CD14-positive monocyte (primary cell): ENCODE results near the gene MED17. TPM values are rescaled to one million over a fixed set of nuclear protein-coding genes. Genes with fewer than 3 reads are reported as not detected.

Source experiments
- DNase-seq, 3 donors: peaks; one replicate each; pipeline ENCODE4 v3.0.0-alpha.2; 2011 to 2022
- H2AFZ ChIP-seq: 2 replicates; pipeline ENCODE4 v1.6.0; 2012; ENCODE audit warnings: mild to moderate bottlenecking, low read depth, low read length, inconsistent platforms; ENCODE audit not compliant: insufficient read depth, poor library complexity, severe bottlenecking
- H3K27ac ChIP-seq, 2 donors: 1 replicate in 1 of 2; 2 replicates in 1 of 2; pipeline ENCODE4 v1.5.1; 2012 to 2013; ENCODE audit warnings: low read length in 2 of 2, control low read depth in 1 of 2, inconsistent platforms in 1 of 2, low read depth in 1 of 2, mild to moderate bottlenecking in 1 of 2
- H3K27me3 ChIP-seq, 2 donors: one replicate each; pipeline versions ENCODE4 v1.6.0 to v1.6.1; 2011 to 2013; ENCODE audit warnings: low read length in 2 of 2; ENCODE audit not compliant: control insufficient read depth in 2 of 2, insufficient read depth in 2 of 2
- H3K36me3 ChIP-seq, 2 donors: replicated peaks in 1 of 2; 1 replicate in 1 of 2; 2 replicates in 1 of 2; pipeline versions ENCODE4 v1.5.1 to v1.6.1; 2012 to 2013; ENCODE audit warnings: low read length in 2 of 2, control low read depth in 1 of 2, inconsistent platforms in 1 of 2, mild to moderate bottlenecking in 1 of 2; ENCODE audit not compliant: insufficient read depth in 2 of 2, control insufficient read depth in 1 of 2
- H3K4me1 ChIP-seq, 2 donors: 1 replicate in 1 of 2; 2 replicates in 1 of 2; pipeline versions ENCODE4 v1.5.1 to v1.6.1; 2012 to 2013; ENCODE audit warnings: low read length in 2 of 2, control low read depth in 1 of 2, inconsistent platforms in 1 of 2, mild to moderate bottlenecking in 1 of 2, moderate library complexity in 1 of 2; ENCODE audit not compliant: insufficient read depth in 2 of 2, control insufficient read depth in 1 of 2
- H3K4me2 ChIP-seq: replicated peaks from 2 replicates; pipeline ENCODE3; 2012; ENCODE audit warnings: low read length, moderate library complexity, mild to moderate bottlenecking; ENCODE audit not compliant: poor library complexity, severe bottlenecking; ENCODE audit errors: extremely low read depth
- H3K4me3 ChIP-seq, 3 experiments: fragments of 200-600 bp in 1 of 3; sonication (generic) in 1 of 3; replicated peaks in 1 of 3; 1 replicate in 2 of 3; 2 replicates in 1 of 3; pipeline ENCODE4 v1.5.1; 2011 to 2013; ENCODE audit warnings: low read length in 3 of 3, mild to moderate bottlenecking in 3 of 3, control low read depth in 2 of 3, low read depth in 2 of 3, inconsistent platforms in 1 of 3, moderate library complexity in 1 of 3
- H3K79me2 ChIP-seq: 2 replicates; pipeline ENCODE4 v1.6.0; 2012; ENCODE audit warnings: mild to moderate bottlenecking, control low read depth, inconsistent platforms, low read length, moderate library complexity; ENCODE audit not compliant: insufficient read depth
- H3K9ac ChIP-seq: 2 replicates; pipeline ENCODE4 v1.6.0; 2017; ENCODE audit warnings: low read length, mild to moderate bottlenecking; ENCODE audit not compliant: insufficient read depth, poor library complexity, severe bottlenecking
- H3K9me3 ChIP-seq, 2 donors: replicated peaks in 1 of 2; 1 replicate in 1 of 2; 2 replicates in 1 of 2; pipeline versions ENCODE4 v1.5.1 to v1.6.1; 2012 to 2013; ENCODE audit warnings: low read length in 2 of 2, control low read depth in 1 of 2; ENCODE audit not compliant: control insufficient read depth in 1 of 2, insufficient read depth in 1 of 2
- H4K20me1 ChIP-seq: 2 replicates; pipeline ENCODE4 v1.6.0; 2012; ENCODE audit warnings: mild to moderate bottlenecking, low read length, control low read depth, moderate library complexity; ENCODE audit not compliant: insufficient read depth
- H3K27ac Mint-ChIP-seq, 7 donors: one replicate each; pipeline ENCODE4 v1.8.0; 2020; ENCODE audit warnings: mild to moderate bottlenecking in 7 of 7, mixed read lengths in 7 of 7, moderate library complexity in 6 of 7, inconsistent platforms in 2 of 7
- H3K27me3 Mint-ChIP-seq, 3 donors: one replicate each; pipeline ENCODE4 v1.8.0; 2021 to 2022; ENCODE audit warnings: low read depth in 3 of 3, mild to moderate bottlenecking in 3 of 3, mixed read lengths in 3 of 3, moderate library complexity in 3 of 3, inconsistent platforms in 1 of 3
- H3K36me3 Mint-ChIP-seq, 2 donors: one replicate each; pipeline ENCODE4 v1.8.0; 2020; ENCODE audit warnings: mixed read lengths in 2 of 2, inconsistent platforms in 1 of 2, mild to moderate bottlenecking in 1 of 2
- H3K4me1 Mint-ChIP-seq: one replicate; pipeline ENCODE4 v1.8.0; 2020; ENCODE audit warnings: mild to moderate bottlenecking, mixed read lengths
- H3K4me3 Mint-ChIP-seq, 2 donors: one replicate each; pipeline ENCODE4 v1.8.0; 2020; ENCODE audit warnings: mild to moderate bottlenecking in 2 of 2, mixed read lengths in 2 of 2, moderate library complexity in 1 of 2
- H3K9me3 Mint-ChIP-seq, 7 donors: one replicate each; pipeline ENCODE4 v1.8.0; 2020 to 2022; ENCODE audit warnings: mixed read lengths in 7 of 7, mild to moderate bottlenecking in 6 of 7, moderate library complexity in 6 of 7, inconsistent platforms in 2 of 7
- CTCF ChIP-seq: fragments of 200-600 bp; IDR thresholded peaks from one replicate; pipeline ENCODE4 v1.8.0; 2022; ENCODE audit warnings: antibody characterized with exemption, mild to moderate bottlenecking
- WGBS: methylation state at CpG from one replicate; pipeline ENCODE4 v1.1.5; 2013; ENCODE audit warnings: missing lambda C conversion rate; ENCODE audit not compliant: insufficient coverage; 5-methylcytosine and 5-hydroxymethylcytosine counted together
- intact Hi-C, 2 donors: fragments of 100-400 bp; cut with micrococcal nuclease; formaldehyde crosslinking; loops; one replicate each; pipeline versions ENCODE4 v1.15.0 to v1.15.1; 2023
- polyA plus RNA-seq, 3 donors: library from polyadenylated mRNA; depleted of rRNA in 1 of 3; unstranded in 2 of 3; stranded (reverse) in 1 of 3; fragments of 300-500 nt in 2 of 3; fragments of >200 nt in 1 of 3; fragmentation: Illumina TruSeq in 2 of 3; gene quantifications; 1 replicate in 2 of 3; 2 replicates in 1 of 3; pipeline ENCODE4 v1.2.3, GENCODE V29; 2012 to 2021

The MED17 gene
- polyA plus RNA-seq, 3 donors: 3.4 to 12.8 (median 4.4) TPM

- Histone ChIP-seq H3K4me2 (no peak overlapping the region), H3K9me3 (no peaks in the 10 kb centered on the region), H3K79me2 (no peaks in the 10 kb centered on the region), H3K4me3 (no peak overlapping the region), H2AFZ (no peak overlapping the region), H3K27ac (no peak overlapping the region), H3K9ac (no peak overlapping the region), H3K4me1 (peaks cover 0 to 8% of the 10 kb centered on the region in 2 donors), H3K36me3 (no peaks in the 10 kb centered on the region), H4K20me1 (no peaks in the 10 kb centered on the region), H3K27me3 (peaks cover 3 to 18% of the 10 kb centered on the region in 2 donors)
- peaks cover 0 to 11% (median 0%) of the 10 kb centered on the region in 7 donors for H3K9me3 Mint-ChIP-seq
- no peaks in the 10 kb centered on the region for H3K36me3 Mint-ChIP-seq
- no peak for TF ChIP-seq CTCF
- intact Hi-C loops: no loop called here
- no peak for DNase-seq
- H3K4me1 Mint-ChIP-seq: peaks cover 5% of the 10 kb centered on the region
- H3K4me3 Mint-ChIP-seq: no peak overlapping the region
- peaks cover 11 to 24% (median 15%) of the 10 kb centered on the region in 3 donors for H3K27me3 Mint-ChIP-seq
- WGBS: 100% methylated on average over 3 of the region's 5 CpGs
- no peak overlapping the region for H3K27ac Mint-ChIP-seq
Observed at GRCh38 chr11:93852242-93852641, 68.2 kb downstream of the MED17 start.

GRCh38 chr11:93857413-93858120 lies 73.5 kb downstream of the MED17 start:
- intact Hi-C loops: no loop called here
- Mint-ChIP-seq H3K4me3 (no peak overlapping the region), H3K27me3 (peaks cover 0 to 4% (median 1%) of the 10 kb centered on the region in 3 donors)

More at GRCh38 chr11:93857413-93858120, 73.5 kb downstream of the MED17 start:
- no peak for DNase-seq
- H3K36me3 ChIP-seq: no peaks in the 10 kb centered on the region
- Mint-ChIP-seq H3K27ac (no peak overlapping the region), H3K9me3 (peaks cover 0 to 5% (median 0%) of the 10 kb centered on the region in 7 donors), H3K4me1 (no peaks in the 10 kb centered on the region), H3K36me3 (no peaks in the 10 kb centered on the region)
- H3K9me3 ChIP-seq: no peaks in the 10 kb centered on the region
- no peaks in the 10 kb centered on the region for H3K79me2 ChIP-seq
- H3K27me3 ChIP-seq: peaks cover 0 to 2% of the 10 kb centered on the region in 2 donors
- no peaks in the 10 kb centered on the region for H3K4me1 ChIP-seq
- H2AFZ ChIP-seq: no peak overlapping the region
- no peak overlapping the region for H3K4me3 ChIP-seq
- no peak overlapping the region for H3K9ac ChIP-seq
- H3K27ac ChIP-seq: no peak overlapping the region
- WGBS: 100% methylated on average over 1 of the region's 3 CpGs
- H4K20me1 ChIP-seq: no peaks in the 10 kb centered on the region
- no peak overlapping the region for H3K4me2 ChIP-seq
- no peak for TF ChIP-seq CTCF
